HG03175 (cell line): ENCODE results near the gene DUSP16.

Experiments
- ATAC-seq: cut with Tn5 transposase; IDR thresholded peaks from one replicate; pipeline ENCODE4 v1.9.1; 2021; ENCODE audit warnings: mild to moderate bottlenecking, moderate library complexity; ENCODE audit not compliant: unreplicated experiment

DUSP16 gene

GRCh38 chr12:12549426-12549825 is 13.2 kb downstream of the DUSP16 start:
- no peak for ATAC-seq

- no peak for ATAC-seq
Observed at GRCh38 chr12:12548713-12549112, 13.9 kb downstream of the DUSP16 start.

DNA sequence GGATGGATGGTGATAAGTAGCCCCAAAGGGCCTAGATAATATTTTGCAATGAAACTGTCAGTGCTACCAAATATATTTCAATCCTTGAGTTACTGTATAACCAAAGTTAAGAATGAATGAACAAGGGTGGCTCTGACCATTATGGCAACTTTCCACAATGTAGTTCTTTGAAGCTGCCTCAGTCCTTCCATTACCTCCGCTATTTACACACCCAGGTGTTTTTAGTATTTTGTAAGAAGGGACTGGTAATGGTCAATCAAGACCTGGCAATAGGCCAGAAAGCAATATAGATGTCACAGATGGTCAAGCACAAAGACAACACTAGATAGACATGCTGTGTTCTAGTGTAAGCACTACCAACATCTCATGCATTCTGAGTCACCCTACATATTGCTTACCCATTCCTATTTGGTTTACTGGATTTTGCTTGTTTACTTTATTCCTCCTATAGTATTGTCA is 16.3 kb downstream of the DUSP16 start:
- ATAC-seq, result peak; percentile 43

GRCh38 chr12:12543959-12544358 is 18.7 kb downstream of the DUSP16 start:
- no peak for ATAC-seq

GRCh38 chr12:12542964-12543363 is 19.7 kb downstream of the DUSP16 start:
- ATAC-seq, result no peak

- no peak for ATAC-seq
Observed at GRCh38 chr12:12542286-12542685, 20.4 kb downstream of the DUSP16 start.

GRCh38 chr12:12541782-12542181 is 20.9 kb downstream of the DUSP16 start:
- ATAC-seq, result no peak

GRCh38 chr12:12540261-12541013 is 22.2 kb downstream of the DUSP16 start:
- no peak for ATAC-seq

DNA sequence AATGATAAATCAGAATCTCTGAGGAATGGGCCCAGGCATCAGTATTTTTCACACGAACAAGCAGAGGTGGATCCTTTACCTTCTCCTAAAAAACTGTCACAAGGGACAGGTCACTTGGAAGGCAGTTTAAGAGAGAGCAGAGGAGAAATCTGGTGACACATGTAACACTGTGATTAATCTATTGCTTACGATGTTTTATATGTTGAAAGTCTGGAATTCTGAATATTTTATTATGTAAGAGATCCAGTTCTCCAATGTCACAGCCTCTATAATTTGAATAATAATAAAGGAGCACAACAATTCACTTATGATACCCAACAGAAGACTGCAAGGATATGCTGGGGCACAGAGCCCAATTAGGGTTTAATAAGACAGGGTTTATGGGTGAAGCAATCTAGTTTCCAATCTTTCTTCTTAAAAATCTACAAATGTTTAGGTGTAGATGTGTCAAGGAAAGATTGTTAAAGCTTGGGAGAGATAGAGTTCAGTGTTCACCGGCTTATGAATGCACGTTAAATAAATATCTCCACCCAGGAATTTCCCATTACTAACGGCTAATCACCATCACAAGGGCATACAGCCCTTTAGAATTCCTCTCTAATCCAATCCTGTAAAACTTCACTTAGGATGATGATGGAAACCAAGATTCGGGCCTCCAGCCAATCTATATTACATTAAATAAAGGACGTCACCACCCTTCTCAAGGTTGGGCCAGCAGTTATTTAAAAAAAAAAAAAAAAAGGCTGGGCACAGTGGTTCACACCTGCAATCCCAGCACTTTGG is 23.4 kb downstream of the DUSP16 start:
- ATAC-seq, result no peak

DNA sequence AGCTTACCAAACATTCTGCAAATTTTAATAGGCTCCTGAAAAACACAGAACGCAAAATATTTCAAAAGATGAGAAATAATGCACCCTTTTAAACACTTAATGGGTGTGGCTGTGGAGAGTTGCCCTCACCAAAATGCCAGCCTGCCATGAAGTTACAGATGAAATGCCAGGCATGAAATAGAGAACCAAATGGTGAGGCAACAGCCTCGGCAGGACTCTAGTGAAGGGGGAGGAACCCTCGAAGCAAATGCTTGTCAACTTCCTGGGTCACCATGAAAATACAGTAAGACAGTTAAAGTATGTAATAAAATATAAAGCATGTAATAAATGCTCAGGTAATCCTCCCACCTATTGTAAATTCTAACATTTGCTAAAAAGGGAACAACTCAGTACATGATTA is 24.1 kb downstream of the DUSP16 start:
- ATAC-seq, result no peak

DNA sequence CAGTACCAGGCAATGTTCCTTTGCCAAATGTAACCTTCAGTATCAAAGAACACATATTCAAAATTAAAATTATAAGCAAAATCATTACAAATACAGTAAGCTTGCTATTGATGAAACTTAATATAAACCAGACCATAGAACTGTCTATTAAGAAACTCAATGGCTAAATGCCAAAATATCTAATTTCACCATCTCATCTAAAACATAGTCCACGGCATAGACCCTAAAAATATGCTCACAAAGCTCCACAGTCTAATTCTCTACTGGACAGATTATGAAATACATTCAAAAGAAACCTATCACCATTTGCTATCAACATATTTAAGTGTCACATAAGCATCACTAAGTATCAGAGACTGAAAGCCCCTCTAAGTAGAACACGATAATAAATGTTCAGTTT is 25.2 kb downstream of the DUSP16 start:
- ATAC-seq, result no peak

- ATAC-seq, result no peak
Observed at GRCh38 chr12:12534975-12535374, 27.7 kb downstream of the DUSP16 start.

GRCh38 chr12:12534166-12534866 is 28.3 kb downstream of the DUSP16 start:
- ATAC-seq, result no peak

DNA sequence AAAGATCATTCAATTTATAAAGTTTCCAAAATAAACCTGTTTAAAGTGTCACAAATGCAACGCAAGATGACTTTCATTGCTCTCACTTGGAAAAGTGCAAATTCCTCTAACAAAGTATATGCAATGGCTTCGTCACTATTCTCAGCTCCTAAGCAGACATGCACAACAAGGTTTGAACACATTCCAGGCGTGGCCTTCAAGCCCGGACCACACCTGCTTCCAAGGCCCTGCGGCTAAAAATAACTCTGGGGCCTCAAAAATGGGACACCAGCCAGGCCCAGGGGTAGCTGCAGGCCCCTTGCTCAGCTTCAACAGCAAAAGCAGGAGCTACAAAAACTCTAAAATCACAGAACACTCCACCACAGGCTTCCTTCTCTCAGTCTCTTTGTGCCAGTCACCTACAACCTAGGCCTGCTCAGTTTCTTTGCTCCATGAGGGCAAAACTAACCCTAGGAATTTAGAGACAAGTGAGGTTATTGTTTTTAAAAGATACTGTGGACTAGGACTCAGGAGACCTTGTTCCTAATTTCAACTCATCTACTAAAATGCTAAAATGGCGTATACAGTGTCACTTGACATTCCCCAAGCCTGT is 29.3 kb downstream of the DUSP16 start:
- ATAC-seq, result no peak

DNA sequence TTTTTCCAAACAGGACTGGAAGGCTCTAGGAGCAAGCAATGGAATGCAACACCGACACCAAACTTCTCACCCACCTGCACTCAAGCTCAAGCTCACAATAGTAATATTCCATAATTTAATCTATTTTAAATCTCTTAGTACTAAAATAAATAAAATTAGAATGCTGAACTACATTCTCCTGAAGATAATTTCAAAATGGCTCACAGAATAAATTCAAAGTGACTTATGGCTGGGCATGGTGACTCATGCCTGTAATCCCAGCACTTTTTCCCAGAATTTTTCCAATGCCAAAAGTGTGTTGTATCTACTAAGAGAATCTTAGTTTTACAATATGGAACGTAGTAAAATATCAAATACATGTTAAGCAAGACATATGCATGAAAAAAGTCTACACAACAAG is 31.5 kb downstream of the DUSP16 start:
- no peak for ATAC-seq

DNA sequence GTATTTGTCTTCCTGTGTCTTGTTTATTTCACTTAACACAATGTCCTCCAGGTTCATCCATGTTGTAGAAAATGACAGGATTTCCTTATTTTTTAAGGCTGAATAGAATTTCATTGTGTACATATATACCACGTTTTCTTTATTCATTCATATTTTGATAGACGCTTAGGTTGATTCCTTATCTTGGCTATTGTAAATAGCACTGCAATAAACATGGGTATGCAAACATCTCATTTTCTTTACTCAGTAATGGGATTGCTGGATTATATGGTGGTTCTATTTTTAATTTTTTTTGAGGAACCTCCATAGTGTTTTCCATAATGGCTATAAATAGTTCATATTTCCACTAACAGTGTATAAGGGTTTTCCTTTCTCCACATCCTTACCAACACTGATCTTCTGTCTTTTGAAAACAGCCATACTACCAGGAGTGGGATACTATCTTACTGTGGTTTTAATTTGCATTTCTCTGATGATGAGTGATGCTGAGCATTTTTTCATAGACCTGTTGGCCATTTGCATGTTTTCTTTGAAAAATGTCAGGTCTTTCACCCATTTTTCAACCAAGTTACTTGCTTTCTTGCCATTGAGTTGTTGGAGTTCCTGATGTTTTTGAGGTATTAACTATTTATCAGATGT is 32.8 kb downstream of the DUSP16 start:
- ATAC-seq, result no peak

GRCh38 chr12:12528361-12529270 is 34.0 kb downstream of the DUSP16 start:
- no peak for ATAC-seq

DNA sequence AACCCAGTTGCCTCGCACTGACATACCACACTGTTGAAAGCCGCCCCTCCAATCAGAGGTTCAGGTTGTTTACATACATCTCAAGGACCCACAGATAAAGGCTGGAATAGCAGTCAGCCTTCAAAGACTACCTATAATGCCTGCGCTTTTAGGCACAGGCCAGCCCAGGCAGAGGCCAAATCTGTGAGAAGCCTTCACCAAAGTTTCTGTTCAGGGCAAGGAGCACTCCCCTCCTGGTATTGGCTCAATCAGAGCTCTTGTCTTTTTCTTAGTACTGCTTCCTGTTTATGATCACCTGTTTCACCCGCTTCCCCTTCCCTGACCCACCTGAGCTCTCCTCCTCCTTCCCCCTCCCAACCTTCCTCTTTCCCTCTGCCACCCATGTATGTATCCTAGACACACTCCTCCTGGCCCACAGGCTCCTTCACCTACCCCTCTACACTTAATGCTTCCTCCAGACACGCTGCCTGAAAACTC is 34.8 kb downstream of the DUSP16 start:
- no peak for ATAC-seq

DNA sequence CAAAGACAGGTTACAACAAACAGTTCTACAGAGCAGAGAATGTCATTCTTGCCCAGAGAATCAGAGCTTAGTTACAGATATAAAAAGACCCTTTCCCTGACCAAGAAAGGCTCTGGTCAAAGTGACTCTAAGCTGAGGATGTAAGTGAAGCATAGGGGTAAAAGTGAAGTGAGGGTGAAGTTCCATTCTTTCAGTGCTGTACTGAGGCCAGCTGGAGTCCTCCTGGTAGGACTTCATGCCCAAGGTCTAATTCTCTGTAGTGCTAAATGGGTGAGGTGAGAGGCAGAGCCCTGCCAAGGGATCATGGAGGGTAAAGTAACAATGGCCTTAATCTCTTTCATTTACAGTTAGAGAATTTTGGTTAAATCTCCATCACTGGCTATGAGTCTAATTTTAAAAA is 38.5 kb downstream of the DUSP16 start:
- no peak for ATAC-seq

DNA sequence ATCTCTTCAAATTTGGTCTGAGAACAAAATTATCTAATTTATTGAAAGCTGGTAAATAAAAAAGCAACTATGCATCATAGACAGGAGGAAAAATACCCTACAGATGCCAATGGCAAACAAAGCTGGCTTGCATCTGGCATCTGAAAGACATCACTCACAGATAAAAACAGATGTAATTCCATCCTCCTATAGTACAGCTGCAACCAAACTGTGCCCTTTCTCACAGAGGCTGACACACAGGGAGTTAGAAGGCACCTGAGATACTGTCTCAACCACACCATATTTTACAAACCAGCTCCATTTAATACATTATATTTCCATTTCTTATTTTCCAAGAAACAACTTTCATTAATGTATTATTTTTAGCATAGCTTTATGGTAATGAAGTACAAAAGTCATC is 39.4 kb downstream of the DUSP16 start:
- ATAC-seq, result no peak
